Upper lobe of left lung (tissue), 4 donors: ENCODE results near the gene TTC3.

Source experiments
- EP300 ChIP-seq, 4 donors: sonication (generic); formaldehyde crosslinking; IDR thresholded peaks; one replicate each; pipeline ENCODE4 v1.5.1; 2017; ENCODE audit warnings: antibody characterized with exemption in 4 of 4, control low read depth in 2 of 4
- POLR2A ChIP-seq, 4 donors: fragments of 450-650 bp; IDR thresholded peaks; one replicate each; pipeline ENCODE4 v1.5.1; 2016 to 2017; ENCODE audit warnings: antibody characterized with exemption in 4 of 4, mild to moderate bottlenecking in 2 of 4
- TF ChIP-seq, protein P1 (sequence below), 6 experiments: fragments of 450-650 bp in 4 of 6; fragments of 200-600 bp in 2 of 6; sonication (generic) in 2 of 6; IDR thresholded peaks; one replicate each; pipeline ENCODE4 v1.5.1; 2016 to 2019; ENCODE audit warnings: antibody characterized with exemption in 6 of 6

DNA sequence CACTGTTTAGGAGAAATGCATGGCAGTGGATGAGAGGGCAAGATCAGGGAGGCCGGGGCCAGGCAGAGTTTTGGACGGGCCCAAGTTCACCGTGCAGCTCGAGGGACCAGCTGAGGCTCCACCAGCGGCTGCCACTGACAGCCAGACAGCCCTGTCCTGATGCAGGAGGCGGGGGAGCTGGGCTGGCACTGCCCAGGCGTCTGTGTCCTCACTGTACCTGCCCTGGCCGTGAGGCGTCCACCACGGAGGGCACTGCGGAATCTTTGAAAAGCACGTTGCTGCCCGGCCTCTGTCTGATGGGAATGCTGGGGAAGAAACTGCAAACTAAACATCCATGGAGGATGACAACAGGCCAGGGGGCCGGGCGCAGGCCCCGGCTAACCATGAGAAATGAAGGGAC, 158.6 kb downstream of the TTC3 start:
- TF ChIP-seq POLR2A (IDR thresholded peaks at IDR 0.05) = no peak
- TF ChIP-seq, protein P1, sequence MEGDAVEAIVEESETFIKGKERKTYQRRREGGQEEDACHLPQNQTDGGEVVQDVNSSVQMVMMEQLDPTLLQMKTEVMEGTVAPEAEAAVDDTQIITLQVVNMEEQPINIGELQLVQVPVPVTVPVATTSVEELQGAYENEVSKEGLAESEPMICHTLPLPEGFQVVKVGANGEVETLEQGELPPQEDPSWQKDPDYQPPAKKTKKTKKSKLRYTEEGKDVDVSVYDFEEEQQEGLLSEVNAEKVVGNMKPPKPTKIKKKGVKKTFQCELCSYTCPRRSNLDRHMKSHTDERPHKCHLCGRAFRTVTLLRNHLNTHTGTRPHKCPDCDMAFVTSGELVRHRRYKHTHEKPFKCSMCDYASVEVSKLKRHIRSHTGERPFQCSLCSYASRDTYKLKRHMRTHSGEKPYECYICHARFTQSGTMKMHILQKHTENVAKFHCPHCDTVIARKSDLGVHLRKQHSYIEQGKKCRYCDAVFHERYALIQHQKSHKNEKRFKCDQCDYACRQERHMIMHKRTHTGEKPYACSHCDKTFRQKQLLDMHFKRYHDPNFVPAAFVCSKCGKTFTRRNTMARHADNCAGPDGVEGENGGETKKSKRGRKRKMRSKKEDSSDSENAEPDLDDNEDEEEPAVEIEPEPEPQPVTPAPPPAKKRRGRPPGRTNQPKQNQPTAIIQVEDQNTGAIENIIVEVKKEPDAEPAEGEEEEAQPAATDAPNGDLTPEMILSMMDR (IDR thresholded peaks at IDR 0.05) = no peak
- TF ChIP-seq EP300 (IDR thresholded peaks at IDR 0.05) = no peak
